DOHH2 (cell line): ENCODE data around the gene SST.
A peak's percentile ranks its signal among the peaks of the same experiment; 100 is the strongest.

Experiments
- H3F3A ChIP-seq: fragments of 200-600 bp; sonication (generic), shearing (Covaris generic); 2 replicates; pipeline ENCODE4 v1.6.0; 2016; ENCODE audit warnings: antibody characterized with exemption, mild to moderate bottlenecking; ENCODE audit not compliant: control insufficient read depth, insufficient read depth
- H3K27ac ChIP-seq: fragments of 200-600 bp; sonication (generic); 2 replicates; pipeline ENCODE4 v1.5.1; 2014; ENCODE audit warnings: low read depth, mild to moderate bottlenecking, low read length, moderate library complexity
- H3K27me3 ChIP-seq: fragments of 200-600 bp; sonication (generic); 2 replicates; pipeline ENCODE4 v1.6.1; 2014; ENCODE audit warnings: mild to moderate bottlenecking, low read length, mixed read lengths; ENCODE audit not compliant: control insufficient read depth
- H3K36me3 ChIP-seq: fragments of 200-600 bp; sonication (generic); 2 replicates; pipeline ENCODE4 v1.6.1; 2014; ENCODE audit warnings: mild to moderate bottlenecking, low read length, moderate library complexity, mixed read lengths; ENCODE audit not compliant: control insufficient read depth
- H3K4me1 ChIP-seq: fragments of 200-600 bp; sonication (generic); 2 replicates; pipeline ENCODE4 v1.6.1; 2014; ENCODE audit warnings: mild to moderate bottlenecking, low read length, mixed read lengths; ENCODE audit not compliant: control insufficient read depth
- H3K4me2 ChIP-seq: fragments of 200-600 bp; sonication (generic); 2 replicates; pipeline ENCODE4 v1.6.0; 2014; ENCODE audit warnings: mild to moderate bottlenecking, low read length, moderate library complexity
- H3K4me3 ChIP-seq: fragments of 200-600 bp; sonication (generic); 2 replicates; pipeline ENCODE4 v1.5.1; 2014; ENCODE audit warnings: mild to moderate bottlenecking, low read length, mixed read lengths
- H3K79me2 ChIP-seq: fragments of 200-600 bp; sonication (generic); 2 replicates; pipeline ENCODE4 v1.6.1; 2014; ENCODE audit warnings: mild to moderate bottlenecking, low read length, mixed read lengths; ENCODE audit not compliant: control insufficient read depth
- H3K9me2 ChIP-seq: fragments of 200-600 bp; sonication (generic); replicated peaks from 2 replicates; pipeline ENCODE4 v1.6.1; 2014; ENCODE audit warnings: mild to moderate bottlenecking, low read length, mixed read lengths; ENCODE audit not compliant: control insufficient read depth
- H3K9me3 ChIP-seq: fragments of 200-600 bp; sonication (generic); 2 replicates; pipeline ENCODE4 v1.6.1; 2014; ENCODE audit warnings: antibody characterized with exemption, low read length, mixed read lengths; ENCODE audit not compliant: control insufficient read depth, insufficient read depth
- H4K20me1 ChIP-seq: fragments of 200-600 bp; sonication (generic); 2 replicates; pipeline ENCODE4 v1.6.0; 2014; ENCODE audit warnings: low read depth, mild to moderate bottlenecking, antibody characterized with exemption, low read length, moderate library complexity; ENCODE audit not compliant: control insufficient read depth, insufficient read depth
- EZH2phosphoT487 ChIP-seq: fragments of 200-600 bp; sonication (generic); IDR thresholded peaks from 2 replicates; pipeline ENCODE4 v1.6.1; 2017; ENCODE audit warnings: borderline replicate concordance, mild to moderate bottlenecking, antibody characterized with exemption, low read length, moderate library complexity, mixed read lengths
- TF ChIP-seq, protein P1 (sequence below): fragments of 200-600 bp; sonication (generic); IDR thresholded peaks from one replicate; pipeline ENCODE4 v1.5.1; 2014; ENCODE audit warnings: antibody characterized with exemption, mild to moderate bottlenecking, low read depth, low read length; ENCODE audit not compliant: poor library complexity, severe bottlenecking

The SST gene

DNA sequence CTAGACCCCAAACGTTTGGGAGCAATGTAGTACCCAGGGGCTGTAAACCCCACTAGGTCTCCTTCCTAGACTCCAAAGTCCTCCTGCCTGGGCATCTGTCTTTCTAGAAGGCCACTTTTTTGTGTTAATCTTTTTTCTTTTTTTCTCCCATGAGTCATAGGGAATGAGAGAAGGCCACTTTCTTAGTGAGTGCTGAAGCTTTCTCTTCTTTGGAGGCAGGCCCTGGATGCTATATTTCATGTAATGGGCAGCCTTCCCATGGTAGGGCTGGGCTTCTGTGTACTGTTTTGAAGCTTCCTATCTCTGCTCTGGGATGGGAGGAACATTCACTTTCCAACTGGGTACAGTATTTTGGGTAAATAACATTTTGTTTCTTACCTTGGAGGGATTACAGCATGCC is 47.4 kb upstream of the SST start:
- H3K4me3 ChIP-seq = no peak overlapping the region

GRCh38 chr3:187714404-187714979 is 44.3 kb upstream of the SST start:
- no peak for TF ChIP-seq EZH2phosphoT487
- TF ChIP-seq, protein P1, sequence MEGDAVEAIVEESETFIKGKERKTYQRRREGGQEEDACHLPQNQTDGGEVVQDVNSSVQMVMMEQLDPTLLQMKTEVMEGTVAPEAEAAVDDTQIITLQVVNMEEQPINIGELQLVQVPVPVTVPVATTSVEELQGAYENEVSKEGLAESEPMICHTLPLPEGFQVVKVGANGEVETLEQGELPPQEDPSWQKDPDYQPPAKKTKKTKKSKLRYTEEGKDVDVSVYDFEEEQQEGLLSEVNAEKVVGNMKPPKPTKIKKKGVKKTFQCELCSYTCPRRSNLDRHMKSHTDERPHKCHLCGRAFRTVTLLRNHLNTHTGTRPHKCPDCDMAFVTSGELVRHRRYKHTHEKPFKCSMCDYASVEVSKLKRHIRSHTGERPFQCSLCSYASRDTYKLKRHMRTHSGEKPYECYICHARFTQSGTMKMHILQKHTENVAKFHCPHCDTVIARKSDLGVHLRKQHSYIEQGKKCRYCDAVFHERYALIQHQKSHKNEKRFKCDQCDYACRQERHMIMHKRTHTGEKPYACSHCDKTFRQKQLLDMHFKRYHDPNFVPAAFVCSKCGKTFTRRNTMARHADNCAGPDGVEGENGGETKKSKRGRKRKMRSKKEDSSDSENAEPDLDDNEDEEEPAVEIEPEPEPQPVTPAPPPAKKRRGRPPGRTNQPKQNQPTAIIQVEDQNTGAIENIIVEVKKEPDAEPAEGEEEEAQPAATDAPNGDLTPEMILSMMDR = peak; percentile 95
- H3K4me3 ChIP-seq = no peak overlapping the region
- no peaks in the 10 kb centered on the region for H4K20me1 ChIP-seq
- no peaks in the 10 kb centered on the region for H3K9me2 ChIP-seq
- no peak overlapping the region for H3K27ac ChIP-seq
- H3K4me1 ChIP-seq = peaks cover 13% of the 10 kb centered on the region
- H3F3A ChIP-seq = peaks cover 20% of the 10 kb centered on the region
- no peaks in the 10 kb centered on the region for H3K27me3 ChIP-seq
- H3K9me3 ChIP-seq = no peaks in the 10 kb centered on the region
- H3K79me2 ChIP-seq = no peaks in the 10 kb centered on the region
- H3K36me3 ChIP-seq = no peaks in the 10 kb centered on the region
- peak overlapping the region; percentile 45 for H3K4me2 ChIP-seq

More for the DNA sequence above, 47.4 kb upstream of the SST start:
- Histone ChIP-seq H4K20me1 (0 out of 2 replicates have a peak, but pooled peaks cover 2% of the 10 kb centered on the region), H3F3A (peaks cover 51% of the 10 kb centered on the region), H3K9me2 (no peaks in the 10 kb centered on the region), H3K9me3 (no peaks in the 10 kb centered on the region), H3K27ac (no peak overlapping the region), H3K79me2 (no peaks in the 10 kb centered on the region), H3K36me3 (peaks cover 23% of the 10 kb centered on the region), H3K27me3 (no peaks in the 10 kb centered on the region), H3K4me1 (peaks cover 13% of the 10 kb centered on the region), H3K4me2 (no peak overlapping the region)
- TF ChIP-seq, protein P1 = no peak
- no peak for TF ChIP-seq EZH2phosphoT487

- peaks cover 11% of the 10 kb centered on the region; the same call in 1 of the 2 replicates for H3F3A ChIP-seq
These were observed 43.3 kb upstream of the SST start for GRCh38 chr3:187713504-187713903.

More at GRCh38 chr3:187713504-187713903, 43.3 kb upstream of the SST start:
- Histone ChIP-seq H3K4me1 (peaks cover 13% of the 10 kb centered on the region), H3K79me2 (no peaks in the 10 kb centered on the region), H3K4me3 (no peak overlapping the region), H3K27me3 (no peaks in the 10 kb centered on the region), H3K27ac (no peak overlapping the region), H3K9me3 (no peaks in the 10 kb centered on the region), H3K4me2 (no peak overlapping the region), H4K20me1 (no peaks in the 10 kb centered on the region), H3K9me2 (no peaks in the 10 kb centered on the region), H3K36me3 (no peaks in the 10 kb centered on the region)
- no peak for TF ChIP-seq EZH2phosphoT487
- TF ChIP-seq, protein P1 = no peak
